NT2/D1 (cell line): ENCODE results near the gene FEN1.

ENCODE experiments used
- SUZ12 ChIP-seq: IDR thresholded peaks from 2 replicates; pipeline ENCODE4 v1.6.1; 2011; ENCODE audit not compliant: insufficient read length, insufficient read depth; ENCODE audit errors: extremely low read depth
- YY1 ChIP-seq: IDR thresholded peaks from 2 replicates; pipeline ENCODE4 v1.6.1; 2011; ENCODE audit not compliant: insufficient read length, insufficient read depth
- ZNF274 ChIP-seq: IDR thresholded peaks from 2 replicates; pipeline ENCODE4 v1.6.1; 2011; ENCODE audit warnings: mild to moderate bottlenecking, low read depth, low read length

GRCh38 chr11:61833471-61833870 is 40.8 kb downstream of the FEN1 start:
- TF ChIP-seq ZNF274 (no peak), YY1 (no peak), SUZ12 (no peak)
